Transverse colon (tissue), 4 donors: ENCODE measurements around the gene PMEPA1.

Experiments used
- EP300 ChIP-seq: sonication (generic); formaldehyde crosslinking; IDR thresholded peaks from one replicate; pipeline ENCODE4 v1.6.1; 2017; ENCODE audit warnings: antibody characterized with exemption, low read depth
- POLR2A ChIP-seq: fragments of 450-650 bp; IDR thresholded peaks from one replicate; pipeline ENCODE4 v1.6.1; 2016; ENCODE audit warnings: antibody characterized with exemption, mild to moderate bottlenecking, moderate library complexity
- POLR2AphosphoS5 ChIP-seq, 3 donors: sonication (generic); formaldehyde crosslinking; IDR thresholded peaks; one replicate each; pipeline ENCODE4 v1.6.1; 2016; ENCODE audit warnings: antibody characterized with exemption in 3 of 3
- TF ChIP-seq, protein P1 (sequence below), 5 experiments: fragments of 200-600 bp in 3 of 5; fragments of 450-650 bp in 2 of 5; sonication (generic) in 3 of 5; IDR thresholded peaks; 1 replicate in 2 of 5; 2 replicates in 3 of 5; pipeline ENCODE4 v1.5.1; 2016 to 2017; ENCODE audit warnings: antibody characterized with exemption in 5 of 5, inconsistent platforms in 3 of 5, mild to moderate bottlenecking in 2 of 5, moderate library complexity in 1 of 5

DNA sequence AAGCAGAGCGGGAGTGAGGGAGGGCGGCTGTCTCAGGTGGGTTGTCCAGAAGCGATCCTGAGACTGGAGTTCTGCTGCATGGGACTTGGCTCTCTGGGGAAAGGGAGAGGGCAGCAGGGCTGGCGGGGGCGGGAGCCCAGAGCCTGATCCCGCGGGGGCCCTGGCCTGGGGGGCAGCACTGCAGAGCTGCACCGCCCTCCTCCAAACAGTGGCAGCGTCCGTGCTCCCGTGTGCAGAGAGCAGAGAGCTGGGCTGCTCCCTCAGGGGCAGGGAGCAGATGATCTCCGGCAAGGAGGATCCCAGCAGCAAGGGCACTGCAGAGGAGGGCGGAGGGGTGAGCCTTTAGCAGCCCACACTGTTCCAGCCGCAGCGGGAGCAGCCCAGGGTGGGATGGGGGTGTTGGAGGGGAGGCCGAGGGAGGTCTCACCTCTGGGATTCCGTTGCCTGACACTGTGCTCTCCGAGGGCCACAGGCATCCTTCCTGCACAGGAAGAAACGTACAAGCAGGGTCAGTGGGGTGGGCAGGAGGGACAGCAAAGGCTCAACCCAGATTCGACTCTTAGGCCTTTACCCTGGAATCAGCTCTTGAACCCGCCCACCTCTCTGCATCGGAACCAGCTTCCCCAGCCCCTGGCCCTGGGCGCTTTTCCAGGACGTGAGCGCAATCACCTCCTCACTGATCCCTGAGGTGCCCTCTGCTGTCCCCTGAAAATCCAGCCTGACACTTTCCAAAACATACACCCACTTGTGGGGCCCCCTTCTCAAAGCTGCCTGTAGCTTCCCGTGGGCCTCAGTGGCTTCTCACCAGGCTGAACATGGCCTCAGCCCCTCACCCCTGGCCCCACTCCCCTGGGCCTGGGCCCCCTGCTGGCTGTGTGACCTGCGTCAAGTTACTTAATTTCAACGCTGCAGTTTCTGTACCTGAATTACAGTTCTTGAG lies 56.9 kb downstream of the PMEPA1 start:
- TF ChIP-seq, protein P1, sequence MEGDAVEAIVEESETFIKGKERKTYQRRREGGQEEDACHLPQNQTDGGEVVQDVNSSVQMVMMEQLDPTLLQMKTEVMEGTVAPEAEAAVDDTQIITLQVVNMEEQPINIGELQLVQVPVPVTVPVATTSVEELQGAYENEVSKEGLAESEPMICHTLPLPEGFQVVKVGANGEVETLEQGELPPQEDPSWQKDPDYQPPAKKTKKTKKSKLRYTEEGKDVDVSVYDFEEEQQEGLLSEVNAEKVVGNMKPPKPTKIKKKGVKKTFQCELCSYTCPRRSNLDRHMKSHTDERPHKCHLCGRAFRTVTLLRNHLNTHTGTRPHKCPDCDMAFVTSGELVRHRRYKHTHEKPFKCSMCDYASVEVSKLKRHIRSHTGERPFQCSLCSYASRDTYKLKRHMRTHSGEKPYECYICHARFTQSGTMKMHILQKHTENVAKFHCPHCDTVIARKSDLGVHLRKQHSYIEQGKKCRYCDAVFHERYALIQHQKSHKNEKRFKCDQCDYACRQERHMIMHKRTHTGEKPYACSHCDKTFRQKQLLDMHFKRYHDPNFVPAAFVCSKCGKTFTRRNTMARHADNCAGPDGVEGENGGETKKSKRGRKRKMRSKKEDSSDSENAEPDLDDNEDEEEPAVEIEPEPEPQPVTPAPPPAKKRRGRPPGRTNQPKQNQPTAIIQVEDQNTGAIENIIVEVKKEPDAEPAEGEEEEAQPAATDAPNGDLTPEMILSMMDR (IDR thresholded peaks at IDR 0.05): no peak
- no peak for TF ChIP-seq EP300
- no peak for TF ChIP-seq POLR2AphosphoS5 (IDR thresholded peaks at IDR 0.05)
- no peak for TF ChIP-seq POLR2A
